Anterior cingulate cortex (tissue), 58 donors: ENCODE data around the gene PPFIA1.
"Not testable (repeated sequence)": the region's sequence is repeated elsewhere in the genome, so short reads cannot be mapped to it uniquely, and the experiment has no call there.

Experiments
- DNase-seq, 58 donors: peaks; one replicate each; lab custom pipeline; 2025; lab: John Stamatoyannopoulos, UW

The PPFIA1 gene

GRCh38 chr11:70381872-70382861 is 111.7 kb downstream of the PPFIA1 start:
- DNase-seq = no peak

GRCh38 chr11:70383664-70384565 is 113.4 kb downstream of the PPFIA1 start:
- DNase-seq = no peak

- no peak for DNase-seq
Observed at GRCh38 chr11:70384566-70385152, 114.2 kb downstream of the PPFIA1 start.

GRCh38 chr11:70387564-70387963 is 117.1 kb downstream of the PPFIA1 start:
- no peak for DNase-seq

- no peak for DNase-seq
Observed at GRCh38 chr11:70389201-70389600, 118.7 kb downstream of the PPFIA1 start.

GRCh38 chr11:70390882-70391281 is 120.4 kb downstream of the PPFIA1 start:
- not testable (repeated sequence) for DNase-seq

GRCh38 chr11:70394211-70394950 is 123.9 kb downstream of the PPFIA1 start:
- no peak for DNase-seq

- no peak for DNase-seq
Observed at GRCh38 chr11:70397336-70397982, 127.0 kb downstream of the PPFIA1 start.

- DNase-seq = peak in 57 of 58 donors; percentile 25 to 84 (median 72)
Observed at GRCh38 chr11:70397983-70398833, 127.7 kb downstream of the PPFIA1 start, which contains the start of gene CTTN. CTTN (plus strand) TSS chr11:70398529; CDS start chr11:70407298, 8,769 bp downstream.

GRCh38 chr11:70398834-70399680 is 128.6 kb downstream of the PPFIA1 start:
- DNase-seq = no peak

GRCh38 chr11:70399681-70400112 is 129.2 kb downstream of the PPFIA1 start:
- DNase-seq = peak in 35 of 58 donors; percentile 12 to 72 (median 38)

- DNase-seq = no peak
Observed at GRCh38 chr11:70400643-70401042, 130.2 kb downstream of the PPFIA1 start.

GRCh38 chr11:70402016-70402415 is 131.5 kb downstream of the PPFIA1 start:
- DNase-seq = no peak

GRCh38 chr11:70402685-70403084 is 132.2 kb downstream of the PPFIA1 start:
- DNase-seq = no peak

GRCh38 chr11:70404244-70404643 is 133.8 kb downstream of the PPFIA1 start:
- DNase-seq = no peak

GRCh38 chr11:70405679-70406395 is 135.3 kb downstream of the PPFIA1 start:
- DNase-seq = no peak

GRCh38 chr11:70407121-70407520 is 136.6 kb downstream of the PPFIA1 start:
- DNase-seq = no peak
